ENCODE measurements around the gene CUEDC2.

The CUEDC2 gene

DNA sequence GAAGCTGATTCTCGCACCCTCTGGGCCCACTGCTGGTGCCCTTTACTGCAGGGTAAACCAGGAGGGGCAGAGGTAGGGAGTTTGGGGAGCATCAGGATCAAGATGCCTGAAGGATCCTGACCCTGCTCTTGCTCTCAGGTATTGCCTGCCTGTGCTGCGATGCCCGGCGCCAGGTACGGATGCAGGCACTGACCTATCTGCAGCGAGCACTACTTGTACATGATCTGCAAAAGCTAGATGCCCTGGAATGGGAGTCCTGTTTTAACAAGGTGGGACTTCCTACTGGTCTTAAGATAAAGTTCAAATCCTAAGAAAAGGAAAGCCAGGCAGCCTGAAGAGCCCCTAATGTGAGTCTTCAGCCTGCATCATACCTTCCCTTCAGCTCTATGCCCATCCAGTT, 53.0 kb downstream of the CUEDC2 start:
- in situ Hi-C loops (cut with HindIII; ENCODE audit: low sequenced_read_pairs) = no loop called here
- TF ChIP-seq, protein P1, sequence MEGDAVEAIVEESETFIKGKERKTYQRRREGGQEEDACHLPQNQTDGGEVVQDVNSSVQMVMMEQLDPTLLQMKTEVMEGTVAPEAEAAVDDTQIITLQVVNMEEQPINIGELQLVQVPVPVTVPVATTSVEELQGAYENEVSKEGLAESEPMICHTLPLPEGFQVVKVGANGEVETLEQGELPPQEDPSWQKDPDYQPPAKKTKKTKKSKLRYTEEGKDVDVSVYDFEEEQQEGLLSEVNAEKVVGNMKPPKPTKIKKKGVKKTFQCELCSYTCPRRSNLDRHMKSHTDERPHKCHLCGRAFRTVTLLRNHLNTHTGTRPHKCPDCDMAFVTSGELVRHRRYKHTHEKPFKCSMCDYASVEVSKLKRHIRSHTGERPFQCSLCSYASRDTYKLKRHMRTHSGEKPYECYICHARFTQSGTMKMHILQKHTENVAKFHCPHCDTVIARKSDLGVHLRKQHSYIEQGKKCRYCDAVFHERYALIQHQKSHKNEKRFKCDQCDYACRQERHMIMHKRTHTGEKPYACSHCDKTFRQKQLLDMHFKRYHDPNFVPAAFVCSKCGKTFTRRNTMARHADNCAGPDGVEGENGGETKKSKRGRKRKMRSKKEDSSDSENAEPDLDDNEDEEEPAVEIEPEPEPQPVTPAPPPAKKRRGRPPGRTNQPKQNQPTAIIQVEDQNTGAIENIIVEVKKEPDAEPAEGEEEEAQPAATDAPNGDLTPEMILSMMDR (IDR thresholded peaks at IDR 0.05; ENCODE audit: low read depth, low read length, missing control alignments) = no peak
- DNase-seq (ENCODE audit: low read depth) = no peak
- no peak overlapping the region for H3K4me3 ChIP-seq (ENCODE audit: low read depth, low read length)

DNA sequence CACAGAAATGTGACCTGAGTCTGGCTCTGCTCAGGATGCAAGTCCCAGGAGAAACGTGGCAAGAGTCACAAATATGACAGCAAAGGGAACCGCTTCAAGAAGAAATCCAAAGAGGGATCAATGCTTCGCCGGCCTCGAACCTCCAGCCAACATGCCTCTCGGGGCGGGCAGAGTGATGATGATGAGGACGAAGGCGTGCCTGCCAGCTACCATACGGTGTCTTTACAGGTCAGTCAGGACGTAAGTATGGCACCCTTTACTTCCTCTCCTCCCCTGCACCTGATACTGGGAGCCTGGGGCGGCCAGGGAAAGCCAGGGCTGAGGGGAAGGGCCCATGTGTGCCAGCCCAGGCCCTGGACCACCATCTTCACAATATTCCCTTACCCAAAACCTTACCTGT, 55.5 kb downstream of the CUEDC2 start:
- H3K4me3 ChIP-seq (ENCODE audit: low read depth, low read length) = no peak overlapping the region
- no peak for DNase-seq (ENCODE audit: low read depth)
- in situ Hi-C loops (cut with HindIII; ENCODE audit: low sequenced_read_pairs) = no loop called here
- TF ChIP-seq, protein P1 (IDR thresholded peaks at IDR 0.05; ENCODE audit: low read depth, low read length, missing control alignments) = no peak

DNA sequence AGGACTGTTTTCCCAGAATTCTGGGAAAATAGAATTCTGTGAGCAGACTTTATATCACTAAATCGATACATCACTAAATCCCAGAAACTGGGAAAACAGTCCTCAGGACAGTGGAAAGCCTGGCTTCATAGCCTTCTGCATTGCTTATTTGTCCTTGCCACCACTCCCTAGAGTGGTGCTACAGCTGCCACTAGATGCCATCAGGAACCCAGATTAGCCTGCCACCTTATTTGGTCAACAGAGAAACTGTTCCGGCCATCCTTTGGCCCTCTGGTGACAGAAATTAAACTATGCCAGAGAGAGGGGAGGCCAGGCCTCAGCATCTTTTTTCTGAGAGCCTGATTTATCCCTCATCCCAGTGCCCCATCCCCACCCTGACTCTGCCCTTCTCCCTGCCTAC, 56.5 kb downstream of the CUEDC2 start:
- TF ChIP-seq, protein P1 (IDR thresholded peaks at IDR 0.05; ENCODE audit: low read depth, low read length, missing control alignments) = no peak
- no peak overlapping the region for H3K4me3 ChIP-seq (ENCODE audit: low read depth, low read length)

DNA sequence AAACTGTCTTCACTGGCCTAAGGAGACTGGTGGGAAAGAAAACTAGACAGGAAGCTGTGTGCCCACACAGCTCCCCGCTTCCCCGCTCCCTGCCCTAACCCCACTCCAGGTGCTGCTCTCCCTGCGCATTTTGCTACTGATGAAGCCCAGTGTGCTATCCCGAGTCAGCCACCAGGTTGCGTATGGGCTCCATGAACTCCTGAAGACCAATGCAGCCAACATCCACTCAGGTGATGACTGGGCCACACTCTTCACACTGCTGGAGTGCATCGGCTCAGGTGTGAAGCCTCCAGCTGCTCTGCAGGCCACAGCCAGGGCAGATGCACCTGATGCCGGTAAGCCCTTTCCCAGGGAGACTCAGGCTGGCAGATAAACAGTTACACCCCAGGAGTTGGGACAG, 57.1 kb downstream of the CUEDC2 start:
- in situ Hi-C loops (cut with HindIII; ENCODE audit: low sequenced_read_pairs) = no loop called here
- H3K4me3 ChIP-seq (ENCODE audit: low read depth, low read length) = no peak overlapping the region
- TF ChIP-seq, protein P1 (IDR thresholded peaks at IDR 0.05; ENCODE audit: low read depth, low read length, missing control alignments) = peak; percentile 16
- DNase-seq (ENCODE audit: low read depth) = no peak

More for the DNA sequence above, 56.5 kb downstream of the CUEDC2 start:
- in situ Hi-C loops (cut with HindIII; ENCODE audit: low sequenced_read_pairs) = no loop called here
- no peak for DNase-seq (ENCODE audit: low read depth)

Measured in astrocyte of the cerebellum (primary cell).